Heart left ventricle (tissue), 13 donors: ENCODE results near the gene KLHL29.

Experiments used
- CTCF ChIP-seq, 12 donors: fragments of 200-600 bp; sonication (generic) in 4 of 12; IDR thresholded peaks; one replicate each; pipeline versions ENCODE4 v1.5.0 to v1.8.0; 2018 to 2022; ENCODE audit warnings: antibody characterized with exemption in 12 of 12, mild to moderate bottlenecking in 5 of 12
- POLR2A ChIP-seq, 2 donors: fragments of 450-650 bp; IDR thresholded peaks; one replicate each; pipeline ENCODE4 v1.6.1; 2017; ENCODE audit warnings: antibody characterized with exemption in 2 of 2, mild to moderate bottlenecking in 2 of 2, moderate library complexity in 2 of 2
- donor health status: ischemic (EF 13 %, LVEDD 7.1; RV severe dilation, severe dysfunction).
- donor health status: DM: no; HTN: yes; CAD: no.
- donor health status: DM: no; HTN: no; CAD: no.
- donor health status: ischemic (EF 25% LVEDD 6.9; RV normal size, moderate dysfunction).
- donor health status: ischemic (EF 25% LVEDD 5.7; RV mildly dilated, moderate dysfunction).
- donor health status: ischemic (EF 35%, LVEDD 5.7; RV mildly dilated, moderate dysfunction).
- donor health status: nonischemic (EF 11% LVEDD 7.7; RV severe dilation, severe dysfunction).
- donor health status: DM: yes; HTN: yes; CAD: no.
- donor health status: PGD.
- donor health status: ischemic (EF 29% LVEDD 5.4; RV normal size, mild dysfunction).
- donor health status: nonischemic (EF 23%, LVEDD 6.1; RV moderate dilation, normal function).

DNA sequence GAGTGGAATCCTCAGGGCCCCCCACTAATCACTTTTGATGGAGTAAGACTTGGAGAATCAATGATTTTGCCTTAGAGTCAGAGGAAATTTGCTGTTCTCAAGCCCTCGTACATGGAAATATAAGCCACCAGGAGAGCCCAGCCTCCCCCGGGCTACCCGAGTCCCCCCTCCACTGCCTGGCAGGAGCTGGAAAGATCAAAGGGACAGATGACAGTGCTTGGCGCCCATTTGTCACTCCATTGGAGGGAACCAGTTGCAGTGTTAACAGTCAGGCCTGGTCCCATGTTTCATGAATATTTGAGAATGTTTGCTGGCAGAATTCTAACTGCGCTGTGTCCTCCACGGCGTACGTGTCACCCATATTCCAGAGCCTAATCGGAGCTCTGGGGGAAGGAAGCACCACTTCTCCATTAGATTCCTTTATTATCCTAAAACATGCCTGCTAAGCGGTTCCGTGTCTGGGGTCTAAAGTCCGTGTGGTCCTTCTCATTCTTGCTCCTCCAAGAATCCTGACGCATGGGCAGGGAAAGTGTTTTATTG lies 202.4 kb downstream of the KLHL29 start:
- TF ChIP-seq CTCF (IDR thresholded peaks at IDR 0.05), result no peak
- no peak for TF ChIP-seq POLR2A (IDR thresholded peaks at IDR 0.05)
